ENCODE data around the gene SP140L. TPM values are rescaled to one million over a fixed set of nuclear protein-coding genes. Genes with fewer than 3 reads are reported as not detected.
"Not testable (repeated sequence)": the region's sequence is repeated elsewhere in the genome, so short reads cannot be mapped to it uniquely, and the experiment has no call there.

SP140L gene
- total RNA-seq, 1 donor from 2014 or later = 48.9 TPM

GRCh38 chr2:230360028-230360427, 33.0 kb downstream of the SP140L start:
- Mint-ChIP-seq H3K27ac (no peak overlapping the region), H3K4me1 (peaks cover 26% of the 10 kb centered on the region), H3K27me3 (no peaks in the 10 kb centered on the region)

GRCh38 chr2:230362030-230362691, 35.2 kb downstream of the SP140L start:
- intact Hi-C loops (cut with micrococcal nuclease) = no loop called here
- Mint-ChIP-seq H3K27ac (peak overlapping the region; percentile 82), H3K36me3 (ENCODE audit: low read depth) (peaks cover 85% of the 10 kb centered on the region), H3K4me1 (peaks cover 24% of the 10 kb centered on the region), H3K9me3 (peaks cover 22% of the 10 kb centered on the region), H3K4me3 (peak overlapping the region; percentile 7), H3K27me3 (no peaks in the 10 kb centered on the region)
- no peak for DNase-seq

More at GRCh38 chr2:230360028-230360427, 33.0 kb downstream of the SP140L start:
- no peak for DNase-seq
- H3K9me3 Mint-ChIP-seq = peaks cover 22% of the 10 kb centered on the region
- peaks cover 82% of the 10 kb centered on the region for H3K36me3 Mint-ChIP-seq (ENCODE audit: low read depth)
- intact Hi-C loops (cut with micrococcal nuclease) = no loop called here
- no peak overlapping the region for H3K4me3 Mint-ChIP-seq

GRCh38 chr2:230382108-230382507, 55.1 kb downstream of the SP140L start:
- intact Hi-C loops (cut with micrococcal nuclease) = loop anchor here (2.0 kb wide), 1 partner anchor 13 kb away; no protein-coding TSS in a partner anchor
- Mint-ChIP-seq H3K27me3 (no peaks in the 10 kb centered on the region), H3K27ac (no peak overlapping the region), H3K36me3 (ENCODE audit: low read depth) (peaks cover 75% of the 10 kb centered on the region), H3K4me3 (no peak overlapping the region), H3K9me3 (no peaks in the 10 kb centered on the region), H3K4me1 (peaks cover 11% of the 10 kb centered on the region)
- DNase-seq = peak; percentile 45

GRCh38 chr2:230383453-230383852, 56.5 kb downstream of the SP140L start:
- no peak for DNase-seq
- intact Hi-C loops (cut with micrococcal nuclease) = loop anchor here (2.0 kb wide), 1 partner anchor 15 kb away; no protein-coding TSS in a partner anchor
- peaks cover 71% of the 10 kb centered on the region for H3K36me3 Mint-ChIP-seq (ENCODE audit: low read depth)
- H3K27ac Mint-ChIP-seq = no peak overlapping the region
- H3K4me3 Mint-ChIP-seq = no peak overlapping the region
- no peaks in the 10 kb centered on the region for H3K27me3 Mint-ChIP-seq
- H3K9me3 Mint-ChIP-seq = no peaks in the 10 kb centered on the region
- peaks cover 7% of the 10 kb centered on the region for H3K4me1 Mint-ChIP-seq

GRCh38 chr2:230384986-230385385, 58.0 kb downstream of the SP140L start:
- H3K4me3 Mint-ChIP-seq = no peak overlapping the region
- H3K4me1 Mint-ChIP-seq = peaks cover 4% of the 10 kb centered on the region
- DNase-seq = no peak
- intact Hi-C loops (cut with micrococcal nuclease) = no loop called here
- peaks cover 75% of the 10 kb centered on the region for H3K36me3 Mint-ChIP-seq (ENCODE audit: low read depth)
- H3K27me3 Mint-ChIP-seq = no peaks in the 10 kb centered on the region
- H3K9me3 Mint-ChIP-seq = no peaks in the 10 kb centered on the region
- H3K27ac Mint-ChIP-seq = no peak overlapping the region

- no peak overlapping the region for H3K4me3 Mint-ChIP-seq
- no peaks in the 10 kb centered on the region for H3K27me3 Mint-ChIP-seq
- H3K4me1 Mint-ChIP-seq = no peaks in the 10 kb centered on the region
- intact Hi-C loops (cut with micrococcal nuclease) = no loop called here
- peaks cover 10% of the 10 kb centered on the region for H3K9me3 Mint-ChIP-seq
- peaks cover 88% of the 10 kb centered on the region for H3K36me3 Mint-ChIP-seq (ENCODE audit: low read depth)
- no peak overlapping the region for H3K27ac Mint-ChIP-seq
- no peak for DNase-seq
Observed at GRCh38 chr2:230394301-230394700, 67.3 kb downstream of the SP140L start.

GRCh38 chr2:230398698-230399097, 71.7 kb downstream of the SP140L start:
- H3K36me3 Mint-ChIP-seq (ENCODE audit: low read depth) = peaks cover 76% of the 10 kb centered on the region
- H3K27ac Mint-ChIP-seq; H3K27me3 Mint-ChIP-seq; intact Hi-C loops (cut with micrococcal nuclease); H3K9me3 Mint-ChIP-seq; H3K4me3 Mint-ChIP-seq; H3K4me1 Mint-ChIP-seq: not testable (repeated sequence)
- peak; percentile 50 for DNase-seq

GRCh38 chr2:230400041-230400440, 73.0 kb downstream of the SP140L start:
- Mint-ChIP-seq H3K4me1 (no peaks in the 10 kb centered on the region), H3K9me3 (peaks cover 3% of the 10 kb centered on the region), H3K27ac (no peak overlapping the region), H3K4me3 (no peak overlapping the region), H3K36me3 (ENCODE audit: low read depth) (peaks cover 75% of the 10 kb centered on the region), H3K27me3 (no peaks in the 10 kb centered on the region)
- DNase-seq = peak; percentile 49
- intact Hi-C loops (cut with micrococcal nuclease) = no loop called here

- Mint-ChIP-seq H3K36me3 (ENCODE audit: low read depth) (peaks cover 76% of the 10 kb centered on the region), H3K9me3 (peaks cover 3% of the 10 kb centered on the region), H3K27me3 (no peaks in the 10 kb centered on the region), H3K27ac (no peak overlapping the region), H3K4me3 (no peak overlapping the region), H3K4me1 (no peaks in the 10 kb centered on the region)
- intact Hi-C loops (cut with micrococcal nuclease) = no loop called here
- DNase-seq = no peak
Observed at GRCh38 chr2:230400454-230400853, 73.5 kb downstream of the SP140L start.

- H3K4me3 Mint-ChIP-seq; DNase-seq; intact Hi-C loops (cut with micrococcal nuclease); H3K27ac Mint-ChIP-seq; H3K27me3 Mint-ChIP-seq; H3K4me1 Mint-ChIP-seq; H3K9me3 Mint-ChIP-seq: not testable (repeated sequence)
- H3K36me3 Mint-ChIP-seq (ENCODE audit: low read depth) = peaks cover 76% of the 10 kb centered on the region
Observed at GRCh38 chr2:230401026-230401425, 74.0 kb downstream of the SP140L start.

GRCh38 chr2:230403746-230404145, 76.8 kb downstream of the SP140L start:
- intact Hi-C loops (cut with micrococcal nuclease) = no loop called here
- Mint-ChIP-seq H3K4me3 (no peak overlapping the region), H3K9me3 (no peaks in the 10 kb centered on the region), H3K27me3 (no peaks in the 10 kb centered on the region), H3K27ac (no peak overlapping the region), H3K36me3 (ENCODE audit: low read depth) (peaks cover 69% of the 10 kb centered on the region), H3K4me1 (peaks cover 6% of the 10 kb centered on the region)
- no peak for DNase-seq

GRCh38 chr2:230405824-230406223, 78.8 kb downstream of the SP140L start:
- peaks cover 19% of the 10 kb centered on the region for H3K4me1 Mint-ChIP-seq
- intact Hi-C loops (cut with micrococcal nuclease) = no loop called here
- no peak for DNase-seq
- H3K9me3 Mint-ChIP-seq = no peaks in the 10 kb centered on the region
- peaks cover 54% of the 10 kb centered on the region for H3K36me3 Mint-ChIP-seq (ENCODE audit: low read depth)
- H3K4me3 Mint-ChIP-seq = no peak overlapping the region
- no peak overlapping the region for H3K27ac Mint-ChIP-seq
- no peaks in the 10 kb centered on the region for H3K27me3 Mint-ChIP-seq

- Mint-ChIP-seq H3K9me3 (no peaks in the 10 kb centered on the region), H3K36me3 (ENCODE audit: low read depth) (peaks cover 43% of the 10 kb centered on the region), H3K4me1 (peaks cover 38% of the 10 kb centered on the region), H3K27me3 (no peaks in the 10 kb centered on the region), H3K27ac (no peak overlapping the region), H3K4me3 (no peak overlapping the region)
- intact Hi-C loops (cut with micrococcal nuclease) = no loop called here
- peak; percentile 51 for DNase-seq
Observed at GRCh38 chr2:230408244-230408842, 81.3 kb downstream of the SP140L start.

GRCh38 chr2:230409316-230409715, 82.3 kb downstream of the SP140L start:
- H3K9me3 Mint-ChIP-seq; intact Hi-C loops (cut with micrococcal nuclease); H3K27ac Mint-ChIP-seq; H3K27me3 Mint-ChIP-seq; H3K4me3 Mint-ChIP-seq: not testable (repeated sequence)
- peaks cover 46% of the 10 kb centered on the region for H3K4me1 Mint-ChIP-seq
- DNase-seq = peak; percentile 57
- peaks cover 33% of the 10 kb centered on the region for H3K36me3 Mint-ChIP-seq (ENCODE audit: low read depth)
